Neural cell (in vitro differentiated cells): ENCODE data around the gene PALMD. TPM values are rescaled to one million over a fixed set of nuclear protein-coding genes. Genes with fewer than 3 reads are reported as not detected.

Experiments used
- H2AFZ ChIP-seq: fragments of 200-600, 300-800 bp; sonication (generic), shearing (Covaris generic); 2 replicates; pipeline ENCODE4 v1.6.0; 2014; ENCODE audit warnings: low read depth, mild to moderate bottlenecking, antibody characterized with exemption, low read length, moderate library complexity
- H3F3A ChIP-seq: fragments of 200-600 bp; shearing (Covaris generic); 2 replicates; pipeline ENCODE4 v1.6.1; 2016; ENCODE audit warnings: mild to moderate bottlenecking, moderate library complexity, mixed read lengths, antibody characterized with exemption, low read length; ENCODE audit not compliant: insufficient read depth, poor library complexity, severe bottlenecking
- H3K27ac ChIP-seq: fragments of 200-600, 300-800 bp; sonication (generic), shearing (Covaris generic); 2 replicates; pipeline ENCODE4 v1.5.1; 2014; ENCODE audit warnings: mild to moderate bottlenecking, low read length, moderate library complexity
- H3K27me3 ChIP-seq: fragments of 300-800, 200-600 bp; sonication (generic), shearing (Covaris generic); 2 replicates; pipeline ENCODE4 v1.6.0; 2014; ENCODE audit warnings: mild to moderate bottlenecking, low read depth, low read length, moderate library complexity; ENCODE audit not compliant: insufficient read depth
- H3K36me3 ChIP-seq: fragments of 300-800, 200-600 bp; sonication (generic), shearing (Covaris generic); 2 replicates; pipeline ENCODE4 v1.5.1; 2014; ENCODE audit warnings: mild to moderate bottlenecking, antibody characterized with exemption, low read length, moderate library complexity; ENCODE audit not compliant: insufficient read depth
- H3K4me2 ChIP-seq: fragments of 300-800, 200-600 bp; sonication (generic), shearing (Covaris generic); 2 replicates; pipeline ENCODE4 v1.6.0; 2014; ENCODE audit warnings: mild to moderate bottlenecking, low read length
- H3K4me3 ChIP-seq: fragments of 300-800, 200-600 bp; sonication (generic), shearing (Covaris generic); 2 replicates; pipeline ENCODE4 v1.5.1; 2014; ENCODE audit warnings: mild to moderate bottlenecking, low read length, moderate library complexity
- H3K79me2 ChIP-seq: fragments of 200-600 bp; shearing (Covaris generic); replicated peaks from 2 replicates; pipeline ENCODE4 v1.6.0; 2014; ENCODE audit warnings: mild to moderate bottlenecking, low read length, moderate library complexity; ENCODE audit not compliant: insufficient read depth
- H3K9ac ChIP-seq: fragments of 300-800, 200-600 bp; sonication (generic), shearing (Covaris generic); 2 replicates; pipeline ENCODE4 v1.6.1; 2016; ENCODE audit warnings: mild to moderate bottlenecking, low read length, mixed read lengths
- H3K9me2 ChIP-seq: fragments of 200-600 bp; shearing (Covaris generic); 2 replicates; pipeline ENCODE4 v1.6.1; 2016; ENCODE audit warnings: mild to moderate bottlenecking, low read length, mixed read lengths; ENCODE audit not compliant: insufficient read depth
- H3K9me3 ChIP-seq: fragments of 200-600, 300-800 bp; sonication (generic), shearing (Covaris generic); 2 replicates; pipeline ENCODE4 v1.6.1; 2016; ENCODE audit warnings: mild to moderate bottlenecking, mixed run types, low read length, moderate library complexity, mixed read lengths
- H4K20me1 ChIP-seq: fragments of 200-600 bp; shearing (Covaris generic); 2 replicates; pipeline ENCODE4 v1.6.1; 2016; ENCODE audit warnings: mild to moderate bottlenecking, mixed run types; ENCODE audit not compliant: insufficient read depth
- EP300 ChIP-seq: fragments of 450-650 bp; conservative IDR thresholded peaks from 2 replicates; pipeline ENCODE4 v1.6.1; 2014; ENCODE audit warnings: antibody characterized with exemption, mild to moderate bottlenecking, moderate library complexity; ENCODE audit not compliant: poor library complexity, severe bottlenecking
- EZH2 ChIP-seq: fragments of 200-600, 300-800 bp; shearing (Covaris generic), sonication (generic); IDR thresholded peaks from 2 replicates; pipeline ENCODE4 v1.6.1; 2014; ENCODE audit warnings: antibody characterized with exemption, low read length, borderline replicate concordance, mild to moderate bottlenecking; ENCODE audit not compliant: insufficient read depth, poor library complexity, severe bottlenecking
- MXI1 ChIP-seq: fragments of 450-650 bp; conservative IDR thresholded peaks from 2 replicates; pipeline ENCODE4 v1.6.1; 2014; ENCODE audit warnings: antibody characterized with exemption, mild to moderate bottlenecking; ENCODE audit not compliant: poor library complexity, severe bottlenecking
- POLR2AphosphoS5 ChIP-seq: IDR thresholded peaks from 2 replicates; pipeline ENCODE4 v1.6.1; 2012
- RAD21 ChIP-seq: fragments of 450-650 bp; conservative IDR thresholded peaks from 2 replicates; pipeline ENCODE4 v1.6.1; 2014; ENCODE audit warnings: antibody characterized with exemption, mild to moderate bottlenecking, moderate library complexity
- REST ChIP-seq: IDR thresholded peaks from 2 replicates; pipeline ENCODE4 v1.6.1; 2012; ENCODE audit warnings: borderline replicate concordance
- SMC3 ChIP-seq: fragments of 450-650 bp; conservative IDR thresholded peaks from 2 replicates; pipeline ENCODE4 v1.6.1; 2014; ENCODE audit warnings: antibody characterized with exemption, mild to moderate bottlenecking, moderate library complexity; ENCODE audit not compliant: poor library complexity
- TAF1 ChIP-seq: IDR thresholded peaks from 2 replicates; pipeline ENCODE4 v1.6.1; 2012; ENCODE audit warnings: low read depth
- polyA plus RNA-seq: library from polyadenylated mRNA; depleted of rRNA; stranded (reverse); fragments of >200 nt; gene quantifications from 2 replicates; pipeline ENCODE4 v1.2.3, GENCODE V29; 2014

The PALMD gene
- polyA plus RNA-seq, 1 donor from 2014 or later: 19.4 TPM

GRCh38 chr1:99661780-99662179, 15.9 kb downstream of the PALMD start:
- no peaks in the 10 kb centered on the region for H3F3A ChIP-seq
- no peaks in the 10 kb centered on the region for H3K36me3 ChIP-seq
- no peak overlapping the region for H3K4me3 ChIP-seq
- no peak overlapping the region for H3K27ac ChIP-seq
- no peak overlapping the region for H3K4me2 ChIP-seq
- H2AFZ ChIP-seq: no peak overlapping the region
- H3K9me2 ChIP-seq: no peaks in the 10 kb centered on the region
- no peaks in the 10 kb centered on the region for H3K9me3 ChIP-seq
- TF ChIP-seq REST (no peak), SMC3 (no peak), EP300 (no peak), RAD21 (no peak), EZH2 (no peak), POLR2AphosphoS5 (no peak), MXI1 (no peak)
- H4K20me1 ChIP-seq: no peaks in the 10 kb centered on the region
- H3K9ac ChIP-seq: no peak overlapping the region
- H3K79me2 ChIP-seq: no peaks in the 10 kb centered on the region
- no peaks in the 10 kb centered on the region for H3K27me3 ChIP-seq

- H3K36me3 ChIP-seq: no peaks in the 10 kb centered on the region
- no peak overlapping the region for H2AFZ ChIP-seq
- no peaks in the 10 kb centered on the region for H3K9me3 ChIP-seq
- H3K27ac ChIP-seq: no peak overlapping the region
- no peak for TF ChIP-seq POLR2AphosphoS5
- TF ChIP-seq TAF1: no peak
- TF ChIP-seq MXI1: no peak
- no peak for TF ChIP-seq EZH2
- TF ChIP-seq EP300: no peak
- H3F3A ChIP-seq: no peaks in the 10 kb centered on the region
- no peaks in the 10 kb centered on the region for H3K79me2 ChIP-seq
- H3K4me2 ChIP-seq: no peak overlapping the region
- H3K27me3 ChIP-seq: no peaks in the 10 kb centered on the region
- H3K4me3 ChIP-seq: no peak overlapping the region
- no peak overlapping the region for H3K9ac ChIP-seq
- no peaks in the 10 kb centered on the region for H4K20me1 ChIP-seq
- no peaks in the 10 kb centered on the region for H3K9me2 ChIP-seq
Observed at GRCh38 chr1:99662539-99663080, 16.7 kb downstream of the PALMD start.

GRCh38 chr1:99663501-99663900, 17.6 kb downstream of the PALMD start:
- H2AFZ ChIP-seq: no peak overlapping the region

More at GRCh38 chr1:99663501-99663900, 17.6 kb downstream of the PALMD start:
- Histone ChIP-seq H3K36me3 (no peaks in the 10 kb centered on the region), H3K79me2 (no peaks in the 10 kb centered on the region), H3K4me2 (no peak overlapping the region), H4K20me1 (no peaks in the 10 kb centered on the region), H3K9ac (no peak overlapping the region), H3K9me3 (no peaks in the 10 kb centered on the region), H3F3A (no peaks in the 10 kb centered on the region), H3K4me3 (no peak overlapping the region), H3K27ac (no peak overlapping the region), H3K9me2 (no peaks in the 10 kb centered on the region), H3K27me3 (no peaks in the 10 kb centered on the region)
- TF ChIP-seq MXI1: no peak
- no peak for TF ChIP-seq SMC3
- TF ChIP-seq REST: no peak
